Peyer's patch (tissue), 4 donors: Measurements from ENCODE around the gene EFNB2.

ENCODE experiments used
- POLR2A ChIP-seq, 2 donors: fragments of 450-650 bp; IDR thresholded peaks; one replicate each; pipeline ENCODE4 v1.5.1; 2017; ENCODE audit warnings: antibody characterized with exemption in 2 of 2, mild to moderate bottlenecking in 2 of 2, moderate library complexity in 2 of 2
- TF ChIP-seq, protein P1 (sequence below), 6 experiments: fragments of 450-650 bp in 4 of 6; fragments of 200-600 bp in 2 of 6; sonication (generic) in 1 of 6; IDR thresholded peaks; one replicate each; pipeline ENCODE4 v1.5.1; 2017 to 2019; ENCODE audit warnings: antibody characterized with exemption in 6 of 6, mild to moderate bottlenecking in 3 of 6, moderate library complexity in 1 of 6

- TF ChIP-seq, protein P1, sequence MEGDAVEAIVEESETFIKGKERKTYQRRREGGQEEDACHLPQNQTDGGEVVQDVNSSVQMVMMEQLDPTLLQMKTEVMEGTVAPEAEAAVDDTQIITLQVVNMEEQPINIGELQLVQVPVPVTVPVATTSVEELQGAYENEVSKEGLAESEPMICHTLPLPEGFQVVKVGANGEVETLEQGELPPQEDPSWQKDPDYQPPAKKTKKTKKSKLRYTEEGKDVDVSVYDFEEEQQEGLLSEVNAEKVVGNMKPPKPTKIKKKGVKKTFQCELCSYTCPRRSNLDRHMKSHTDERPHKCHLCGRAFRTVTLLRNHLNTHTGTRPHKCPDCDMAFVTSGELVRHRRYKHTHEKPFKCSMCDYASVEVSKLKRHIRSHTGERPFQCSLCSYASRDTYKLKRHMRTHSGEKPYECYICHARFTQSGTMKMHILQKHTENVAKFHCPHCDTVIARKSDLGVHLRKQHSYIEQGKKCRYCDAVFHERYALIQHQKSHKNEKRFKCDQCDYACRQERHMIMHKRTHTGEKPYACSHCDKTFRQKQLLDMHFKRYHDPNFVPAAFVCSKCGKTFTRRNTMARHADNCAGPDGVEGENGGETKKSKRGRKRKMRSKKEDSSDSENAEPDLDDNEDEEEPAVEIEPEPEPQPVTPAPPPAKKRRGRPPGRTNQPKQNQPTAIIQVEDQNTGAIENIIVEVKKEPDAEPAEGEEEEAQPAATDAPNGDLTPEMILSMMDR (IDR thresholded peaks at IDR 0.05), result no peak
- TF ChIP-seq POLR2A (IDR thresholded peaks at IDR 0.05), result no peak
Measured at GRCh38 chr13:106494506-106494905, 41.0 kb downstream of the EFNB2 start.
